H1 (cell line): ENCODE data around the gene MCM3AP.

Source experiments
- BACH1 ChIP-seq: IDR thresholded peaks from 2 replicates; pipeline ENCODE4 v1.6.1; 2012; ENCODE audit warnings: low read length, improper control_type of control experiment
- GABPA ChIP-seq: IDR thresholded peaks from 2 replicates; pipeline ENCODE4 v1.6.1; 2011; ENCODE audit warnings: mild to moderate bottlenecking, low read length, moderate library complexity, borderline replicate concordance; ENCODE audit not compliant: insufficient read depth
- POLR2A ChIP-seq, 2 experiments: IDR thresholded peaks; 1 replicate in 1 of 2; 2 replicates in 1 of 2; pipeline ENCODE4 v1.6.1; 2011; ENCODE audit warnings: low read depth in 2 of 2, low read length in 2 of 2, mild to moderate bottlenecking in 2 of 2; ENCODE audit errors: control extremely low read depth in 1 of 2
- SP1 ChIP-seq: IDR thresholded peaks from 2 replicates; pipeline ENCODE4 v1.6.1; 2011; ENCODE audit warnings: low read depth, low read length
- SUZ12 ChIP-seq: fragments of 200-600 bp; sonication (generic); IDR thresholded peaks from 2 replicates; pipeline ENCODE4 v1.6.1; 2012; ENCODE audit warnings: mild to moderate bottlenecking, inconsistent platforms, low read length, moderate library complexity, mixed read lengths
- TF ChIP-seq, protein P1 (sequence below), 3 experiments: IDR thresholded peaks; 1 replicate in 2 of 3; 2 replicates in 1 of 3; pipeline versions ENCODE4 v1.5.1 to v1.6.1; 2011; ENCODE audit warnings: low read length in 3 of 3, mild to moderate bottlenecking in 3 of 3, inconsistent platforms in 2 of 3, low read depth in 1 of 3, moderate library complexity in 1 of 3; ENCODE audit not compliant: insufficient read depth in 1 of 3; ENCODE audit errors: control extremely low read depth in 1 of 3
- TF ChIP-seq, protein P2 (sequence below): IDR thresholded peaks from 2 replicates; pipeline ENCODE4 v1.6.1; 2011; ENCODE audit warnings: low read length, improper control_type of control experiment

DNA sequence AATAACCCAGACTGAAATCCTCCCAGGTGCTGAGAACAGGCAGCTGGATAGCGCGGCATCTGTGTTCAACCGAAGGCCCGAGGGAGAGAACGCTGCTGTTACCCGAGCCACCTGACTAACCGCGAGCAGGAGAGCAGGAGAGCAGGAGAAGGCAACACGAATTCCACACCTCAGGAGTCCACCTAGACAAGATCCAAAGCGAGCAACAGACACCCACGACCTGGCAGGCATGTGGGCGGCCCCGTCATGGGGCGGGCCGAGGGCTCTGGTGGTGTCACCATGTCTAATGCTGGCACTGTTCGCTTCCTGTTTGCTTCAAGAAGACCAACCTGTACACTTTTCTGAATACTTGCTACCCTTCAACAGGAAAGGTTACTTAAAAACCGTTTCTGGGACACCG is 80.2 kb downstream of the MCM3AP start:
- TF ChIP-seq SP1 (no peak), POLR2A (IDR thresholded peaks at IDR 0.05; ENCODE audit: control extremely low read depth in 1 of 2, low read depth in 2 of 2, low read length in 2 of 2) (no peak), BACH1 (no peak), GABPA (no peak), SUZ12 (no peak)
- TF ChIP-seq, protein P1, sequence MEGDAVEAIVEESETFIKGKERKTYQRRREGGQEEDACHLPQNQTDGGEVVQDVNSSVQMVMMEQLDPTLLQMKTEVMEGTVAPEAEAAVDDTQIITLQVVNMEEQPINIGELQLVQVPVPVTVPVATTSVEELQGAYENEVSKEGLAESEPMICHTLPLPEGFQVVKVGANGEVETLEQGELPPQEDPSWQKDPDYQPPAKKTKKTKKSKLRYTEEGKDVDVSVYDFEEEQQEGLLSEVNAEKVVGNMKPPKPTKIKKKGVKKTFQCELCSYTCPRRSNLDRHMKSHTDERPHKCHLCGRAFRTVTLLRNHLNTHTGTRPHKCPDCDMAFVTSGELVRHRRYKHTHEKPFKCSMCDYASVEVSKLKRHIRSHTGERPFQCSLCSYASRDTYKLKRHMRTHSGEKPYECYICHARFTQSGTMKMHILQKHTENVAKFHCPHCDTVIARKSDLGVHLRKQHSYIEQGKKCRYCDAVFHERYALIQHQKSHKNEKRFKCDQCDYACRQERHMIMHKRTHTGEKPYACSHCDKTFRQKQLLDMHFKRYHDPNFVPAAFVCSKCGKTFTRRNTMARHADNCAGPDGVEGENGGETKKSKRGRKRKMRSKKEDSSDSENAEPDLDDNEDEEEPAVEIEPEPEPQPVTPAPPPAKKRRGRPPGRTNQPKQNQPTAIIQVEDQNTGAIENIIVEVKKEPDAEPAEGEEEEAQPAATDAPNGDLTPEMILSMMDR (IDR thresholded peaks at IDR 0.05; ENCODE audit: control extremely low read depth in 1 of 3, insufficient read depth in 1 of 3, low read depth in 1 of 3, low read length in 3 of 3), result no peak
- TF ChIP-seq, protein P2, sequence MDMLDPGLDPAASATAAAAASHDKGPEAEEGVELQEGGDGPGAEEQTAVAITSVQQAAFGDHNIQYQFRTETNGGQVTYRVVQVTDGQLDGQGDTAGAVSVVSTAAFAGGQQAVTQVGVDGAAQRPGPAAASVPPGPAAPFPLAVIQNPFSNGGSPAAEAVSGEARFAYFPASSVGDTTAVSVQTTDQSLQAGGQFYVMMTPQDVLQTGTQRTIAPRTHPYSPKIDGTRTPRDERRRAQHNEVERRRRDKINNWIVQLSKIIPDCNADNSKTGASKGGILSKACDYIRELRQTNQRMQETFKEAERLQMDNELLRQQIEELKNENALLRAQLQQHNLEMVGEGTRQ, result no peak
